Lower leg skin (tissue), 4 donors: ENCODE results near the gene TANC1. TPM values are rescaled to one million over a fixed set of nuclear protein-coding genes. Genes with fewer than 3 reads are reported as not detected.

ENCODE experiments used
- DNase-seq, 2 donors: peaks; one replicate each; pipeline ENCODE4 v3.0.0-alpha.2; 2019; ENCODE audit warnings: low spot score in 2 of 2
- H3K4me3 ChIP-seq: fragments of 200-600 bp; sonication (generic); 2 replicates; pipeline ENCODE4 v1.5.1; 2017; ENCODE audit warnings: mild to moderate bottlenecking, low read depth; ENCODE audit not compliant: poor library complexity, severe bottlenecking
- POLR2A ChIP-seq, 2 donors: fragments of 450-650 bp; IDR thresholded peaks; one replicate each; pipeline ENCODE4 v1.6.1; 2016 to 2017; ENCODE audit warnings: antibody characterized with exemption in 2 of 2, mild to moderate bottlenecking in 1 of 2, moderate library complexity in 1 of 2
- WGBS, 2 donors: methylation state at CpG; one replicate each; pipeline ENCODE4 v1.1.5; 2018; 5-methylcytosine and 5-hydroxymethylcytosine counted together
- intact Hi-C: fragments of 100-400 bp; cut with DNase I; formaldehyde crosslinking; loops from one replicate; pipeline ENCODE4 v1.15.0; 2023; ENCODE audit warnings: low total_unique reads
- total RNA-seq, 4 donors: library from RNA; depleted of rRNA; stranded (reverse); fragments of >200 nt; gene quantifications; one replicate each; pipeline ENCODE4 v1.1.0, GENCODE V29; 2016
- TF ChIP-seq, protein P1 (sequence below), 3 donors: fragments of 450-650 bp; IDR thresholded peaks; one replicate each; pipeline ENCODE4 v1.5.1; 2016; ENCODE audit warnings: antibody characterized with exemption in 3 of 3, mild to moderate bottlenecking in 3 of 3, moderate library complexity in 2 of 3

The TANC1 gene
- 100 to 1,000 TPM in 2 of 4 donors, 10 to 100 TPM in 2; 65.8 to 111 (median 93.6) TPM for total RNA-seq

GRCh38 chr2:158968396-158969161, at the start of gene TANC1:
Gene TANC1, plus strand, starts transcription at chr2:158968640. Its CDS starts 97,271 bp downstream, at chr2:159065911.
- TF ChIP-seq, protein P1, sequence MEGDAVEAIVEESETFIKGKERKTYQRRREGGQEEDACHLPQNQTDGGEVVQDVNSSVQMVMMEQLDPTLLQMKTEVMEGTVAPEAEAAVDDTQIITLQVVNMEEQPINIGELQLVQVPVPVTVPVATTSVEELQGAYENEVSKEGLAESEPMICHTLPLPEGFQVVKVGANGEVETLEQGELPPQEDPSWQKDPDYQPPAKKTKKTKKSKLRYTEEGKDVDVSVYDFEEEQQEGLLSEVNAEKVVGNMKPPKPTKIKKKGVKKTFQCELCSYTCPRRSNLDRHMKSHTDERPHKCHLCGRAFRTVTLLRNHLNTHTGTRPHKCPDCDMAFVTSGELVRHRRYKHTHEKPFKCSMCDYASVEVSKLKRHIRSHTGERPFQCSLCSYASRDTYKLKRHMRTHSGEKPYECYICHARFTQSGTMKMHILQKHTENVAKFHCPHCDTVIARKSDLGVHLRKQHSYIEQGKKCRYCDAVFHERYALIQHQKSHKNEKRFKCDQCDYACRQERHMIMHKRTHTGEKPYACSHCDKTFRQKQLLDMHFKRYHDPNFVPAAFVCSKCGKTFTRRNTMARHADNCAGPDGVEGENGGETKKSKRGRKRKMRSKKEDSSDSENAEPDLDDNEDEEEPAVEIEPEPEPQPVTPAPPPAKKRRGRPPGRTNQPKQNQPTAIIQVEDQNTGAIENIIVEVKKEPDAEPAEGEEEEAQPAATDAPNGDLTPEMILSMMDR (IDR thresholded peaks at IDR 0.05) = no peak
- peak in 1 of 2 donors; percentile 65 for TF ChIP-seq POLR2A (IDR thresholded peaks at IDR 0.05)
- 0 to 1% methylated on average over 28 to 70 of the region's 92 CpGs for WGBS, 2 donors
- peak; percentile 91 to 99 for DNase-seq
- peak within 1 kb of the TSS; percentile 56 for H3K4me3 ChIP-seq
- intact Hi-C loops = no loop called here

DNA sequence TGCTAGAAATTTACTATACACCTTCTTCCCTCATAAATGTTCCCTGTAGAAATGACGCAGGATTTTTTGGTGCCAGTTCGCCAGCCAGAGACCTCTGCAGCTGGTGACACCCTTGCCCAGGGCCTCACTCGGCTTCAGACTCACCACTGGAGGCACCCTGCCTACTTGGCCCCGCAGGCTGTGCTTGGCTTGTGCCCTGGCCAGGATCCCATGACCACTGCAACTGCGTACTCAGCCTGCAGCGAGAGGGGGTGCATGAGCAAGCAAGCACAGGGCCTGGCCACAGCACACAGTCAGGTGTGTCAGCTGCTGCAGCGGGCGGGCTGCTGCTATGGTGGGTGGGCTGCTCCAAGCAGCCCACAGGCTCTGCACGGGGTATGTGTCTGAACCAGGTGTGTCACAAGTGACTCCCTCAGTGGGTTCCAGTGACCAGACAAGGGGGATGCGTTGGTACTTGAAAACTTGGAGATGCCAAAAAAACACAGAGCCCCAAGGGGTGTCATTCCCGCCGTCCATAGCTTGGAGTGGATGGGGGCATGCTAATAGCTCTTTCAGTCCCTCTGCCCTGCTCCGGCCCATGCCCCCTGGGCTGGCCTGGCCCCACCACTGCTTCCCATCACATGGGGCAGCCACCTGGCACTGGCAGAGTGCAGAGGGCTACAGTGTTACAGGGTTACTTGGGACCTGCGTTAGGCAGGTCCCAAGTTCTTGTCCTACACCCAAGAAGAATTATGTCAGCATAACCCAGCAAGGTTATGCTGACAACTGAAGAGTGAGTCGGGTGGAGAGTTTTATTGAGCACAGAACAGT, 46.6 kb upstream of the TANC1 start:
- H3K4me3 ChIP-seq = no peak overlapping the region
- no peak for DNase-seq
- WGBS, 2 donors = 80 to 81% methylated on average over 15 of the region's 15 CpGs
- no peak for TF ChIP-seq POLR2A (IDR thresholded peaks at IDR 0.05)
- TF ChIP-seq, protein P1 (IDR thresholded peaks at IDR 0.05) = no peak
- intact Hi-C loops = no loop called here

GRCh38 chr2:158922601-158923000, 45.8 kb upstream of the TANC1 start:
- no peak overlapping the region for H3K4me3 ChIP-seq
- no peak for TF ChIP-seq POLR2A (IDR thresholded peaks at IDR 0.05)
- TF ChIP-seq, protein P1 (IDR thresholded peaks at IDR 0.05) = no peak
- no peak for DNase-seq
- WGBS, 2 donors = 74 to 75% methylated on average over 1 of the region's 1 CpG
- intact Hi-C loops = no loop called here

GRCh38 chr2:158923180-158923594, 45.3 kb upstream of the TANC1 start:
- whole genome bisulfite sequencing, 2 donors = 29 to 40% methylated on average over 3 of the region's 3 CpGs
- no peak for DNase-seq
- H3K4me3 ChIP-seq = no peak overlapping the region
- TF ChIP-seq, protein P1 (IDR thresholded peaks at IDR 0.05) = no peak
- no peak for TF ChIP-seq POLR2A (IDR thresholded peaks at IDR 0.05)
- intact Hi-C loops = no loop called here

- WGBS, 2 donors = 71 to 81% methylated on average over 1 of the region's 1 CpG
- TF ChIP-seq POLR2A (IDR thresholded peaks at IDR 0.05) = no peak
- TF ChIP-seq, protein P1 (IDR thresholded peaks at IDR 0.05) = no peak
- no peak overlapping the region for H3K4me3 ChIP-seq
- intact Hi-C loops = no loop called here
- no peak for DNase-seq
Observed at GRCh38 chr2:158923641-158924040, 44.8 kb upstream of the TANC1 start.
